GM19328 (cell line): Measurements from ENCODE around the gene DHX38.

Experiments used
- ATAC-seq: cut with Tn5 transposase; IDR thresholded peaks from one replicate; pipeline ENCODE4 v1.9.1; 2021; ENCODE audit warnings: mild to moderate bottlenecking, moderate library complexity; ENCODE audit not compliant: unreplicated experiment

DHX38 gene

DNA sequence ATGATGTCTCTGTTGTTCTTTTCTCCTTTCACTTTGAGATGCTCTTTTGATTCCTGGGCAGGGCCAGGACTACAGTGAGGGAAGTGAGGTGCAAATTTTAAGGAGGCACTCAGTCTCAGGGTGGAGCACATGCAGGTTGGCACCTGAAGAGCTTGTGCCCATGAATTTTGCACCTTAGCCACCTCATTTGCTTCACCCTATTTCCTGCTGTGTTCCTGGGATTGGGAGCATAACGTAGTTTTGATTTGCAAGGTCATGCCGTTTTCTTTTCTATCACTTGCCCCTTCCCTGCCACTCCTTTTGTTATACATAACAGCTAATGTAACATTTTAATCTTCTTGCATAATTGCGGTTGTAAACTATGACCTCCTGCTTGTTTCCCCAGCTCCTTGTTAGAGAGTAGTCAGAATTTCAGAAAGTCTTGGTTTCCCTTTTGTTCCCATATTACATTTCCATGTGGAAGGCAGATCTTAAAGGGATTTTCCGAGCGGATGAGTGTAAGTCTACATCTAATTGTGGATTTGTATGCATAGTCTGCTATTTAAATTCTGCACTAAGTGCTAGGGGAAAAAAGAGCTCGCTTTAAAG, 68.6 kb downstream of the DHX38 start:
- no peak for ATAC-seq
